ENCODE data around the gene TINCR.

Gene TINCR

DNA sequence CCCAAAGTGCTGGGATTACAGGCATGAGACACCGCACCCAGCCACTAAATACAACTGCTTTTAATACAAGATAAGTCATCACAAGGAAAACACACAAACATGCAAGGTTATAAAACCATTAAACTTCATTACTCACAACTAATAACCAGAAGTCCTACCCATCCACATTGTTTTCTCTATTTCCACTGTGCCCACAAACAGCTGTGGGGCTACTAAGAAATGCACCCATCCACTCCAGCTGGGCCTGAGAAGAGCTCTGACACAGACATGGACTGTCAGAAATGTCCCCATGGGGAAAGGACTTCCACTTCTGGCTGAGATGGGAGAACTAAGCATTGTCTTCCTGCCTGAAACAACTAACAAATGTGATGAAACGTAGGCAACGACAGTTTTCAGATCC, 37.6 kb upstream of the TINCR start:
- Histone ChIP-seq H3K27me3 (no peaks in the 10 kb centered on the region), H3K4me3 (no peak overlapping the region), H4K20me1 (peaks cover 86 to 100% (median 99%) of the 10 kb centered on the region in 11 experiments), H3K4me1 (peaks cover 0 to 9% (median 3%) of the 10 kb centered on the region in 10 experiments; a peak in 4 of 20 replicates), H3K9ac (peak overlapping the region in 5 of 11 experiments; percentile 6 to 41 (median 21); a peak in 1 of 22 replicates), H3K4me2 (no peak overlapping the region), H3K9me3 (replicated peaks in 1 of 11) (no peaks in the 10 kb centered on the region), H3K27ac (peak overlapping the region in 1 of 11 experiments; percentile 9; a peak in 2 of 22 replicates), H3K36me3 (peaks cover 99 to 100% (median 100%) of the 10 kb centered on the region in 11 experiments)
- TF ChIP-seq Cebpa-rat (IDR thresholded peaks at IDR 0.05): no peak

DNA sequence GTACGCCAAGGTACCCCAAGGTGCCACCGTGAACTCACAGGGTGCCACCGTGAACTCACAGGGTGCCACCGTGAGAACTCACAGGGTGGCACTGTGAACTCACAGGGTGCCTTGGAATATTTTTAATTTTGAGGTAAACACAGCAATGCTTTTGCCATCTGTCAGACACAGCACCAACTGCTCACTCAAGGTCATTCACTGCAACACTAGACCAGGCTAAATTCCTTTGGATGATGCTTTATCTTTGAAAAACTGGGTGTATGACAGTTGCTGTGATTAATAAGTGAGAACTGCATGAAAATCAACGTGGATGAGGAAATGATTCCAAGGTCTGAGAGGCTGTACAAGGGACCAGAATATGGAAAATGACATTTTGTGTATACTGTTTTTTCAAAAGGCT, 35.9 kb upstream of the TINCR start:
- no peak overlapping the region for H3K4me3 ChIP-seq
- peaks cover 99 to 100% (median 100%) of the 10 kb centered on the region in 11 experiments for H3K36me3 ChIP-seq
- H3K9me3 ChIP-seq (replicated peaks in 1 of 11): no peaks in the 10 kb centered on the region
- H3K4me1 ChIP-seq: peaks cover 0 to 9% (median 3%) of the 10 kb centered on the region in 10 experiments; a peak in 4 of 20 replicates
- no peaks in the 10 kb centered on the region for H3K27me3 ChIP-seq
- H3K4me2 ChIP-seq: no peak overlapping the region
- no peak for TF ChIP-seq Cebpa-rat (IDR thresholded peaks at IDR 0.05)
- peaks cover 84 to 100% (median 99%) of the 10 kb centered on the region in 11 experiments for H4K20me1 ChIP-seq
- no peak overlapping the region for H3K9ac ChIP-seq
- H3K27ac ChIP-seq: no peak overlapping the region

DNA sequence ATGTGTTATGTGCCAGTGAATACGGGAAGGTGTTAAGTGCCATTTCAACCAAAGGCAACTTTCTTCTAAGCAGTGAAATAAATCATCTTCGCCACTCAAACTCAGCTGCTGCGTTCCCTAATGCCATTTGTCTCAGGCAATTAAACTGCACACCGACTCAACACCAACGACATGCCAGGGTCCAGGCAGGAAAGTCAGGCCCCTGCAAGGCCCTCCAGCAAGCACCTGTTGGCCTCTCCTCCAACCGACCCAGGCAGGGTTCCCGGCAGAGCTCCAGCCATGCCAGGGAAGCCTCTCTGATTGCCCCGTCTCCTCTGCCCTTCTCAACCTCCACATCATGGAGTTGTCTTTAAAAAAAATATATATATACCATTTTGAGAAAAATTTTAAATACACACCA, 33.0 kb upstream of the TINCR start:
- Histone ChIP-seq H3K4me3 (no peak overlapping the region), H3K36me3 (peaks cover 99 to 100% (median 100%) of the 10 kb centered on the region in 11 experiments), H3K27ac (no peak overlapping the region), H3K4me1 (peaks cover 0 to 21% (median 15%) of the 10 kb centered on the region in 10 experiments; a peak in 15 of 20 replicates), H3K9ac (no peak overlapping the region), H3K9me3 (replicated peaks in 1 of 11) (no peaks in the 10 kb centered on the region), H3K27me3 (no peaks in the 10 kb centered on the region), H4K20me1 (peaks cover 80 to 100% (median 99%) of the 10 kb centered on the region in 11 experiments), H3K4me2 (no peak overlapping the region)
- TF ChIP-seq Cebpa-rat (IDR thresholded peaks at IDR 0.05): no peak

DNA sequence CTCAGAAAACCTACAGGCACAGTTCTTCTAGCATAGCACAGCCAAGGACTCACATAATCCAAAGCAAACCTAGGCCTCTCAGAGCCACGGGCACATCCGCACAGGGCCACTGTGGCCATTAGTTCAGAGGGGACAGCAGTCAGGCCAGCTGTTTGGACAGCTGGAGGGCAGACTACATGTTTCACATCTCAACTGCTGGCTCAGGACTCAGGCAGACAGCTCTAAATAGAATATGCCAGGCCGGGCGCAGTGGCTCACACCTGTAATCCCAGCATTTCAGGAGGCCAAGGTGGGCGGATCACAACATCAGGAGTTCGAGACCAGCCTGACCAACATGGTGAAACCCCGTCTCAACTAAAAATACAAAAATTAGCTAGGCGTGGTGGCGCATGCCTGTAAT, 28.0 kb upstream of the TINCR start:
- Histone ChIP-seq H3K9ac (peak overlapping the region in 8 of 11 experiments; percentile 11 to 66 (median 45); a peak in 9 of 22 replicates), H3K4me2 (peak overlapping the region in 9 of 11 experiments; percentile 3 to 71 (median 51); a peak in 16 of 22 replicates), H3K27me3 (no peaks in the 10 kb centered on the region), H3K9me3 (replicated peaks in 1 of 11) (no peaks in the 10 kb centered on the region), H3K27ac (peak overlapping the region in 7 of 11 experiments; percentile 8 to 49 (median 28); a peak in 7 of 22 replicates), H3K36me3 (peaks cover 99 to 100% (median 100%) of the 10 kb centered on the region in 11 experiments), H3K4me3 (no peak overlapping the region), H4K20me1 (peaks cover 65 to 100% (median 96%) of the 10 kb centered on the region in 11 experiments), H3K4me1 (peaks cover 0 to 28% (median 25%) of the 10 kb centered on the region in 10 experiments; a peak in 16 of 20 replicates)
- TF ChIP-seq Cebpa-rat (IDR thresholded peaks at IDR 0.05): no peak

DNA sequence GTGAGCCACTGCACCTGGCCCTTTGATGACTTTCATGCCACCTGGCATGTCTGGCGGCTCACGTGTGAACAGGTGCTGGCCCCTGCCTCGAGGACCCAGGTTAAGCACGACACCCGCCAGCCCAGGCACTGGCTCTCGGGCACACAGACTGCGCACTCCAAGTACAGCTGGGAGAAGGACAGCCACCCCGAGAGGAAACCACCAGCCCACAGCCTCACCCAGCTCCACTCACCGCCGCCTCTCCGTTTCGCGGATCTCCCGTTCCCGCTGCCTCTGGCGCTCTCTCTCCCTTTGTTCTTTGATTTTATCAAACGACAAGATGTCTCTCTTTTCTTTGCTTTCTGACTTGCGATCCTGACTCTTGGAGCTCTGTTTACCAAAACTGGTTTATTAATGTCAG, 27.4 kb upstream of the TINCR start:
- Histone ChIP-seq H4K20me1 (peaks cover 59 to 100% (median 96%) of the 10 kb centered on the region in 11 experiments), H3K9ac (peak overlapping the region in 8 of 11 experiments; percentile 11 to 66 (median 45); a peak in 11 of 22 replicates), H3K4me3 (no peak overlapping the region), H3K4me2 (peak overlapping the region in 9 of 11 experiments; percentile 3 to 71 (median 51); a peak in 15 of 22 replicates), H3K27ac (peak overlapping the region in 7 of 11 experiments; percentile 8 to 49 (median 28); a peak in 8 of 22 replicates), H3K27me3 (no peaks in the 10 kb centered on the region), H3K36me3 (peaks cover 99 to 100% (median 100%) of the 10 kb centered on the region in 11 experiments), H3K9me3 (replicated peaks in 1 of 11) (no peaks in the 10 kb centered on the region), H3K4me1 (peaks cover 0 to 28% (median 25%) of the 10 kb centered on the region in 10 experiments; a peak in 16 of 20 replicates)
- TF ChIP-seq Cebpa-rat (IDR thresholded peaks at IDR 0.05): no peak

DNA sequence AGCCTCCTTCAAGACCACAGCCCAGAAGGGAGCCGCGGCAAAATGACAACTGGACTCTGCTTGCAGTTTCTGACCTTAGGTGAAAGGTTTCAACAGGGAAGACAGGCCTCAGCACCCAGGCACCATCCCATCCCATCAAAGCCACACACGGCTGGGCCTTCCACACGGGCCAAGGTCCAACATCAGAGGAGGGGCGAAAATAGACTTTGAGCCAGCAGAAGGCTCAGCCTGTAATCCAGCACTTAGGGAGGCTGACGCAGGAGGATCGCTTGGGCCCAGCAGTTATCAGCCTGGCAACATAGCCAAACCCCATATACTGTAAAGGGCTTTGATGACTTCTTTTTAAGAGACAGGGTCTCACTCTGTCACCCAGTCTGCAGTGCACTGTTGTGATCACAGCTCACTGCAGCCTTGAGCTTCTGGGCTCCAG, 26.8 kb upstream of the TINCR start:
- Histone ChIP-seq H3K4me1 (peaks cover 0 to 28% (median 25%) of the 10 kb centered on the region in 10 experiments; a peak in 16 of 20 replicates), H3K4me2 (peak overlapping the region in 3 of 11 experiments; percentile 39 to 71 (median 63); a peak in 7 of 22 replicates), H4K20me1 (peaks cover 59 to 100% (median 96%) of the 10 kb centered on the region in 11 experiments), H3K4me3 (no peak overlapping the region), H3K36me3 (peaks cover 99 to 100% (median 100%) of the 10 kb centered on the region in 11 experiments), H3K27me3 (no peaks in the 10 kb centered on the region), H3K9me3 (replicated peaks in 1 of 11) (no peaks in the 10 kb centered on the region), H3K9ac (peak overlapping the region in 3 of 11 experiments; percentile 42 to 66 (median 60); a peak in 2 of 22 replicates), H3K27ac (no peak overlapping the region)
- no peak for TF ChIP-seq Cebpa-rat (IDR thresholded peaks at IDR 0.05)

DNA sequence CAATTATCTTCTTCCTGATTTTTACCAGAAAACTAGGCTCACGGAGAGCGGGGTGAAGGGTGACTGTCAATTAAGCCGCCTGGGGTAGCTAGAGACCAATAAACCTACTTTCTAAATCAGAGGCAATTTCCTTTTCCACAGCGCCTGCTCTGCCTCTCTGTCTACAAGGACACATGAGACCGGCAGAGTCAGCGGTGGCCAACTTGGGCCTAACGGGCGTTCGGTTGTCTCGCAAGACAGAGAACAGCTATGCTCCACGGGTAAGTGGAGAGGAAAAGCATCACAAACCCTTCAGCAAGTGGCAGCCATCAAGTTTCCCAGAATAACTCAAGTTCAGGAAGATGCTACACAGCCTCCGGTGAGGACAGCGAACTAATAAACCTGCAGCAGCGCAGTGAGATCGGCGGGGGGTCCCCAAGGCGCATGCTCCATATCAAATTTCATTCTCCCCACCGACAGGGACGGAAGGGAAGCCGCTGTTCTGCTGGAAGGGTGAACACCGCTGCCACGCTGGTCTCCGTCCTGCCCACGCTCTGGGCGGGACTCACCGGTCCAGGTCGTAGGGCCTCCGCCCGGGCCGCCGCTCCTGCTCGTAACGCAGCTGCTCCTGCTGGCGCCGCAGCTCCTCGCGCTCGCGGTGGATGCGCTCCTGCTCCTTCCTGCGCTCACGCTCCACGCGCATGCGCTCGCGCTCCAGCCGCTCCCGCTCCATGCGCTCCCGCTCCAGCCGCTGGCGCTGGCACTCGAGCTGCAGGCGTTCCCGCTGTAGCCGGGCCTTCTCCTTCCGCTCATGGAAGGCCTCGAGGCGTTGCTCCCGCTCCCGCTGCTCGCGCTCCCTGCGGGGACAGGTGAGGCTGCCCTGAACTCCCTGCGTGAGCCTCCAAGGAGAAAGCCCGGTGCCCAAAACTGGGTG, 25.8 kb upstream of the TINCR start:
- Histone ChIP-seq H3K36me3 (peaks cover 99 to 100% (median 100%) of the 10 kb centered on the region in 11 experiments), H3K9me3 (replicated peaks in 1 of 11) (no peaks in the 10 kb centered on the region), H3K4me2 (no peak overlapping the region), H3K27me3 (no peaks in the 10 kb centered on the region), H3K4me1 (peaks cover 0 to 31% (median 25%) of the 10 kb centered on the region in 10 experiments; a peak in 16 of 20 replicates), H3K9ac (no peak overlapping the region), H4K20me1 (peaks cover 54 to 100% (median 97%) of the 10 kb centered on the region in 11 experiments), H3K27ac (no peak overlapping the region), H3K4me3 (no peak overlapping the region)
- no peak for TF ChIP-seq Cebpa-rat (IDR thresholded peaks at IDR 0.05)

DNA sequence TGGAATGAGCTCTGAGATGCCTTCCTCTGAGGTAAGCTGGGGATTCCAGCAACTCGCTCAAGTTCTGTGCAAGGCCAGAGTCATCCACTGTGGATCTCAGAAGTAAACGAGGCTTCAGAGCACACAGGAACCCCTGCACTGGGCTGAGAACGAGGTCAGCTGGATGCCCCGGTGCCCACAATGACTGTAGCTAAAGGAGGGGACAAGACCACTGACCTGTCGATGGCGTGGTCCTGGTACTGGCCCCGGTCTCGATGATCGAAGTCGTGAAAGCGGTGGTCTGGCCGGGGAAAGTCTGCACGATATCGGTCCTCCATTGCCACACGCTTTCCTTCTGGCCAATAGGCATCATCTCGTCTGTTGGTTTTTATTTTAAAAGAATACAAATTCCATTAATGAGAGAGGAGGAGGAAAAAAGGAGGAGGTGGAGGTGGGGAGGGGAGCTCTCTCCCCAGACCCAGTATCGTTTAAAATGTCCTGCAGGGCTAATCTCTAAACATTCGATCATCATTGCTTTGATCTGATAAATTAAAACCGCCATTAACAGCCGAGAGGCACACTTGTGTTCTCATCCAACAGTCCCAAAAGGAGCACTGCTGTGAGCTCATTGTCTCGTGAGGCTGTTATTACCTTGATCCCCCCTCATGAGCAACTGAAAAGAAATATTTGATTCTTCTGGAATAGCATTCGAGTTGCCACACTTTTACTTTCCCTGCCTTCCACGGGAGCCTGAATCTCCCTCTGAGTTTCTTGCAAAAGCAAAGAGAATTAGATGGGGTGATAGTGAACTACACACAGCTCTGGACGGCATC, 25.0 kb upstream of the TINCR start:
- Histone ChIP-seq H3K36me3 (peaks cover 99 to 100% (median 100%) of the 10 kb centered on the region in 11 experiments), H3K4me2 (no peak overlapping the region), H3K27me3 (no peaks in the 10 kb centered on the region), H3K9me3 (replicated peaks in 1 of 11) (no peaks in the 10 kb centered on the region), H3K27ac (no peak overlapping the region), H3K4me3 (no peak overlapping the region), H4K20me1 (peaks cover 55 to 100% (median 97%) of the 10 kb centered on the region in 11 experiments), H3K4me1 (peaks cover under 1 to 37% (median 29%) of the 10 kb centered on the region in 10 experiments; a peak in 19 of 20 replicates), H3K9ac (no peak overlapping the region)
- TF ChIP-seq Cebpa-rat (IDR thresholded peaks at IDR 0.05): no peak
